ENCODE data around the gene HECW1.

- TF ChIP-seq TCF7L2 (IDR thresholded peaks at IDR 0.05; ENCODE audit: low read depth, low read length) (no peak), POLR2AphosphoS5 (IDR thresholded peaks at IDR 0.05; ENCODE audit: low read depth, low read length) (no peak), CTCF (IDR thresholded peaks at IDR 0.05) (no peak)
These were observed 441.6 kb downstream of the HECW1 start for GRCh38 chr7:43553999-43554398.
